Spinal cord (tissue), 10 donors: ENCODE results near the gene CD209. TPM values are rescaled to one million over a fixed set of nuclear protein-coding genes. Genes with fewer than 3 reads are reported as not detected.

Experiments
- DNase-seq, 6 donors: peaks; one replicate each; pipeline versions ENCODE4 v3.0.0 to v3.0.0-alpha.2; 2013 to 2015; ENCODE audit warnings: low spot score in 6 of 6, low read depth in 4 of 6
- H3K27ac ChIP-seq: one replicate; pipeline ENCODE4 v1.5.1; 2013; ENCODE audit warnings: low read depth, low read length, control low read depth
- H3K27me3 ChIP-seq: one replicate; pipeline ENCODE4 v1.6.1; 2013; ENCODE audit warnings: low read length; ENCODE audit not compliant: control insufficient read depth, insufficient read depth
- H3K36me3 ChIP-seq: one replicate; pipeline ENCODE4 v1.6.1; 2013; ENCODE audit warnings: low read length; ENCODE audit not compliant: control insufficient read depth, insufficient read depth
- H3K4me1 ChIP-seq: one replicate; pipeline ENCODE4 v1.6.1; 2013; ENCODE audit warnings: low read length; ENCODE audit not compliant: control insufficient read depth, insufficient read depth
- H3K4me3 ChIP-seq: one replicate; pipeline ENCODE4 v1.5.1; 2013; ENCODE audit warnings: low read depth, low read length, control low read depth
- H3K9me3 ChIP-seq: one replicate; pipeline ENCODE4 v1.6.1; 2013; ENCODE audit warnings: low read length; ENCODE audit not compliant: control insufficient read depth, insufficient read depth
- WGBS: methylation state at CpG from one replicate; pipeline ENCODE4 v1.1.5; 2013; ENCODE audit warnings: missing lambda C conversion rate; ENCODE audit not compliant: insufficient coverage; 5-methylcytosine and 5-hydroxymethylcytosine counted together
- polyA plus RNA-seq, 2 donors: library from polyadenylated mRNA; unstranded; fragments of 120-200 nt; gene quantifications; one replicate each; pipeline ENCODE4 v1.2.1, GENCODE V29; 2013; ENCODE audit not compliant: insufficient read length in 2 of 2
- total RNA-seq, 2 donors: library from RNA; depleted of rRNA in 1 of 2; stranded (reverse); fragments of 120-200 nt in 1 of 2; fragments of >200 nt in 1 of 2; gene quantifications; one replicate each; pipeline versions ENCODE4 v1.2.3 to v1.2.4, GENCODE V29; 2013 to 2014
- donor health status: healthy.

CD209 gene
- total and polyA plus RNA-seq, 4 donors, result 0.24 to 2.5 (median 1.4) TPM

DNA sequence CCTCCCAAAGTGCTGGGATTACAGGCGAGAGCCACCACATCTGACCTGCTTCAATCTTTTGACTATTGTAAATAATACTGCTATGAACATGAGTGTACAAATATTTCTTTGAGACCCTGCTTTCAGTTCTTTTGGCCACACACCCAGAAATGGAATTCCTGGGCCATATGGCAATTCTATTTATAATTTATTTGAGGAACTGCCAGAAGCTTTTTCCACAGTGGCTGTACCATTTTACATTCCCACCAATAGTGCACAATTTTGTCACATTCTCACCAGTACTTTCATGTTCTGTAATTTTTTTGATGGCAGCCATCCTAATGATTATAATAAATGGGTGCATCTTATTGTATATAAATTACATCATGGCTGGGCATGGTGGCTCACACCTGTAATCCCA lies 31.7 kb downstream of the CD209 start:
- no peak overlapping the region for H3K27ac ChIP-seq
- peak in 1 of 6 donors; percentile 44 for DNase-seq
- H3K27me3 ChIP-seq, result no peaks in the 10 kb centered on the region
- H3K4me1 ChIP-seq, result no peaks in the 10 kb centered on the region
- no peak overlapping the region for H3K4me3 ChIP-seq
- no peaks in the 10 kb centered on the region for H3K9me3 ChIP-seq
- H3K36me3 ChIP-seq, result no peaks in the 10 kb centered on the region
- WGBS, result no CpG with 5 or more reads among the region's 1 CpG

DNA sequence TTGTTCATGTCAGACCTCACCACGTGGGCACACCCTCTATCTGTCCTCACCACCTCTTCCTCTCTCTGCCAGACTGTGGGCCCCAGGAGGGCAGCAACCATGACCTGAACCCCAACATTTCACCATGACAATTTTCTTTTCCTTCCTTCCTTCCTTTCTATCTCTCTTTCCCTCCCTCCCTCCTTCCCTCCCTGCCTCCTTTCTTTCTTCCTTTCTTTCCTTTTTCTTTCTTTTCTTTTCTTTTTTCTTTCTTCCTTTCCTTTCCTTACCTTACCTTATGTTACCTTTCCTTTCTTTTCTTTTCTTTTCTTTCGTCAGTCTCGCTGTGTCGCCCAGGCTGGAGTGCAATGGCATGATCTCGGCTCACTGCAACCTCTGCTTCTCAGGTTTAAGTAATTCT lies 36.7 kb downstream of the CD209 start:
- Histone ChIP-seq H3K4me3 (no peak overlapping the region), H3K27ac (no peak overlapping the region), H3K27me3 (no peaks in the 10 kb centered on the region), H3K4me1 (no peaks in the 10 kb centered on the region), H3K9me3 (no peaks in the 10 kb centered on the region), H3K36me3 (no peaks in the 10 kb centered on the region)
- 86% methylated on average over 5 of the region's 5 CpGs for WGBS
- no peak for DNase-seq

DNA sequence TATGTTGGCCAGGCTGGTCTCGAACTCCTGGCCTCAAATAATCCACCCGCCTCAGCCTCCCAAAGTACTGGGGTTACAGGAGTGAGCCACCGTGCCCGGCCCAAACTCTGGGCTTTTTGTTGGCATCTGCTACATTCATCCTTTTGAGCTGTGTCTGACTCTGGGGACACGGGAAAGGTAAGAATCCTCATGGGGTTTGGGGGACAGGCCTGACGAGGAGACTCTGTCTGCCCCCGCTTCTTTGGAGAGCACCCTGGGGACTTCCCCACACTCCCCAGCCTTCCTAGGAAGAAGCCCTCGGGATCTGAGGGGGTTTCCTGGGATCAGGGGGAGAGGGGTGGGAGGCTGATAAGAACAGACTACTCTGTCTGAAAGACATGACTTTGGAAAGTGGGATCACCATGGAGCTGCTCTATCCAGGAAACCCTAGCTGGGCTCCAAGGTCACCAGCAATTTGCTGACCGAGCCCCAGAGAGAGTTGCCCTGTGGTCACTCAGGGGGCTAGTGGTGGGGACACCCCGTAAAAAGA lies 37.3 kb downstream of the CD209 start:
- H3K9me3 ChIP-seq, result no peaks in the 10 kb centered on the region
- WGBS, result 73% methylated on average over 6 of the region's 10 CpGs
- DNase-seq, result no peak
- H3K27ac ChIP-seq, result no peak overlapping the region
- no peaks in the 10 kb centered on the region for H3K36me3 ChIP-seq
- no peaks in the 10 kb centered on the region for H3K27me3 ChIP-seq
- H3K4me3 ChIP-seq, result no peak overlapping the region
- H3K4me1 ChIP-seq, result no peaks in the 10 kb centered on the region

DNA sequence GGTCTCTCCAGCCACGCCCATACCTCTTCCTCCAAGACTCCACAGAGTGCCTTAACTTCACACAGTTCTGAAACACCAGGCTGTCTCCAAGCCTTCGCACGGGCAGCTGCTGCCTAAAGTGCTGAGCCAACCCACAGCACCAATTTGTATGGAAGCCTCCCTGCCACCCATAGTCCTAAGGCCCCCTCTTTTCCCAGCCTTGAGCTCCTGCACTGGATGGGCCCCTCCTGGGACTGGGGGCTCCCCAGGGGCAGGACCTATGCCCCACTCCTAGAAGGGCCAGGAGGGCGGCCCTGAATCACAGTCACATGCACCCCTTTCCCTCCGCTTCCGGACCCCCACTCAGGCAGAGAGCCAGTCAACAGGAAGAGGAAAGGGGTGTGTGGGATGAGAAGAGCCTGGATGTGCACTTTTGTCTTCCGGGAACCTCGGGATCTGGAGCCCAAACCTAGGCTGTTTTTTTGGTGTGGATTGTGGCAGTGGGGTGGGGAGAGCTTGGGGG lies 40.3 kb downstream of the CD209 start:
- Histone ChIP-seq H3K27ac (no peak overlapping the region), H3K27me3 (no peaks in the 10 kb centered on the region), H3K36me3 (no peaks in the 10 kb centered on the region), H3K4me1 (no peaks in the 10 kb centered on the region), H3K4me3 (no peak overlapping the region), H3K9me3 (no peaks in the 10 kb centered on the region)
- WGBS, result 63% methylated on average over 4 of the region's 8 CpGs
- DNase-seq, result no peak

DNA sequence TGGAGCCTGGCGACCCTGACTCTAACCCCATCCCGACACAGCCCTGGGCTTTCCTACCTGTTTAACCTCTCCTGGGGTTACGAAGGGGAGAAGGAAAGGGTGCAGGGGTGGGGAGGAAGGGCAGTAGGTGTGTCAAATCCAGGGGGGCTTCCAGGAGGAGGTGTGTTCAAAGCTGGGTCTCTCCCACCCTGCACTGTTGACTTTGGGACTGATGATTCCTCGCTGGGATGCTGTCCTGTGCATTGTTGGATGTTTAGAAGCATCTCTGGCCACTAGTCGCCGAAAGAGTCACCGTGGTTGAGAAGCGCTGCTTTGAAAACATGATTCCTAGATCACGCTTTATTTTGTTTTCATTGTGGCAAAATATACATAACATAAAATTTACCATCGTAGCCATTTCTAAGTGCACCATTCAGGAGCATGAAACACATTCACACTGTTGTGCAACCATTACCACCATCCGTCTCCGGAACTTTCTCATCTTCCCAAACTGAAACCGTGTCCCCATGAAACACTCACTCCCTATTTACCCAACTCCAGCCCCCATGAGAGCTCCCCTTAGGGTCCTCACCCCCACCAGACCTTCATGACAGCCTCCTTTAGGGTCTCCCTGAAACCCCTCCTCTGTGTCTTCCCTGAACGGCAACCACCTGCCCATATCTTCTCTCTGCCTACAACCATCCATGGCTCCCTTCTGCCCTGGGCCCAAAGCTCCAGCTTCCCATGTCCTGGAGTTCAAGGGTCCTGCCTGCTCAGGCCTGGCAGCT lies 41.0 kb downstream of the CD209 start:
- Histone ChIP-seq H3K9me3 (no peaks in the 10 kb centered on the region), H3K36me3 (no peaks in the 10 kb centered on the region), H3K27me3 (no peaks in the 10 kb centered on the region), H3K4me3 (no peak overlapping the region), H3K4me1 (no peaks in the 10 kb centered on the region), H3K27ac (no peak overlapping the region)
- DNase-seq, result no peak
- WGBS, result 89% methylated on average over 11 of the region's 14 CpGs

DNA sequence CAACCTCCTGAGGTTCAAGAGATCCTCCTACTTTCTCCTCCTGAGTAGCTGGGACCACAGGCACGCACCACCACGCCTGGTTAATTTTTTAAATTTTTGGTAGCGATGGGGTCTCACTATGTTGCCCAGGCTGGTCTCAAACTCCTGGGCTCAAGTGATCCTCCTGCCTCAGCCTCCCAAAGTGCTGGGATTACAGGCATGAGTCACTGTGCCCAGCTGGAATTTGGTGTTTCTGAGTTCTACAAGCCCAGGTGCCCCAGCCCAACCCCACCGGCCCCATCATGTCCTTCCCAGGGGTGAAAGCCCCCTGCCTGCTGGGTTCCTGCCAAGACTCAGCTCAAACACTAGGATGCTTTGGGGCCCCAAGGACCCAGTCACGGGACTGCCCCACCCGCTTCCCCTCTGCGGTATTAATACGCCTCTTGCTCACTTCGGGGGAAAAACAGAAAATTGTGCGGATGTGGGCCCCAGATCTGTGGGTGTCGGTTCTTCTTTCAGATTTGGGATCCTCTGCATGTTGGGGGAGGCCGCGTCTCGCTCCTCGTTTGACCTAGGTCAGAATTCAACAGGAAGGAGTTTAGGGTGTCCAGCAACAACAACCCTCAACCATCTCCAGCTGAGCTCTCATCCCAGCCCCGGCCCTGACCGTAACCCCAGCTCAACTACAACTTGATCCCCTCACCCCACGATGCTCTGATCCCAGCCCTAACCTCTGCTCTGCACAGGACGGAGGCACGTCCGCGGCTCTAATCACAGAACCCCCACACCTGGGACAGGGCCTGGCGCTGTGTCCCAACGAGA lies 41.7 kb downstream of the CD209 start:
- no peak for DNase-seq
- H3K36me3 ChIP-seq, result no peaks in the 10 kb centered on the region
- H3K27me3 ChIP-seq, result no peaks in the 10 kb centered on the region
- no peak overlapping the region for H3K4me3 ChIP-seq
- WGBS, result 64% methylated on average over 18 of the region's 24 CpGs
- no peaks in the 10 kb centered on the region for H3K9me3 ChIP-seq
- H3K27ac ChIP-seq, result no peak overlapping the region
- no peaks in the 10 kb centered on the region for H3K4me1 ChIP-seq

DNA sequence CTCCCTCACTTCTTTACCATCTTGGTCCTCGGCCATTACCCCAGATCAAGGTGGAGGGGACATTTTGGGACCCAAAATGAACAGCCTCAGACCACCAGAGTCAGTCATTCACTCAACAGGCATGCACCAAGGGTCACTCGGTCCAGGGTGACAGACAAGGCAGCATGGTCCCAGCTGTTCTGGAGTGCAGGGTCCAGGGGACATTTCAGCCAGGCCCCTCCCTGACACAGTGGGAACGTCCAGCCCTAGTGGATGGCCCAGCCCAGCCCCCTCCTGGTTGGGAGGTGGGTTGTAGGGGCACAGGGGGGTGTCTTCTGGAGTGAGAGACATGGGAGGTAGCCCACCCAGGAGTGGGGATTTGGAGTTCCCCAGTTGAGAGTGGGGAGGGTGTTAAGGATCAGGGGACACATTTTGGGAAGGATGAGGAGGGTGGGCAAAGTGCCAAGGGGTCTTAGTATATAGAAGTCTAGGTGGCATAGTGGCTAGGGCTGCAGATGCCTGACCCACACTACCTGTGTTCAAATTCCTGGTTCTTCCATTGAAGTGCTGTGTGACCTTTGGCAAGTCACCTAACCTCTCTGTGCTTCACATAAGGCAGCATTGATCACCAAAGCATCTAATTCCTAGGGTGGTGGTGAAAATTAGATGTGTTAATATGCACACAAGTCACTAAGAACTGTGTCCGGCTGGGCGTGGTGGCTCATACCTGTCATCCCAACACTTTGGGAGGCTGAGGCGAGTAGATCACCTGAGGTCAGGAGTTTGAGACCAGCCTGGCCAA lies 42.9 kb downstream of the CD209 start:
- H3K4me3 ChIP-seq, result no peak overlapping the region
- H3K9me3 ChIP-seq, result no peaks in the 10 kb centered on the region
- peaks cover 1% of the 10 kb centered on the region for H3K27me3 ChIP-seq
- no peak for DNase-seq
- no peaks in the 10 kb centered on the region for H3K36me3 ChIP-seq
- no peak overlapping the region for H3K27ac ChIP-seq
- H3K4me1 ChIP-seq, result no peaks in the 10 kb centered on the region
- WGBS, result 78% methylated on average over 6 of the region's 6 CpGs

DNA sequence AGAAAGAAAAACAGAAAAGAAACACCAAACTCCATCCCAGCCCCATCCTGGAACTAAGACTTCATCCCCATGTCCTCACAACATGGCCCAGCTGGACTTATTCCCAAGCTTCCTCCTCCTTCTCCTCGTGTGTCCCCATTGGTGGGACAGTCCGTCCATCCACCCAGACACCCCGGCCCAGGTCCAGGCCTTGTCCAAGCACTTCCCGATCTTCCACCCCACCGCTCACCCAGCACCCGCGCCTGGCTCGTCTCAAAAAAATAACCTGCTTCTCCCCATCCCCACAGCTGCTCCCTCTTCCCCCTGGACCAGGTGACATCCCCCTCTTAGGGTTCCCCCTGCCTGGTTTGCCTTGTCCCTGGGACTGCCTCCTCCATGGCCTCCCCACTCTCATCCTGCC lies 44.0 kb downstream of the CD209 start:
- Histone ChIP-seq H3K27me3 (peaks cover 10% of the 10 kb centered on the region), H3K27ac (no peak overlapping the region), H3K36me3 (no peaks in the 10 kb centered on the region), H3K9me3 (no peaks in the 10 kb centered on the region), H3K4me3 (no peak overlapping the region), H3K4me1 (no peaks in the 10 kb centered on the region)
- 64% methylated on average over 8 of the region's 8 CpGs for WGBS
- DNase-seq, result no peak

DNA sequence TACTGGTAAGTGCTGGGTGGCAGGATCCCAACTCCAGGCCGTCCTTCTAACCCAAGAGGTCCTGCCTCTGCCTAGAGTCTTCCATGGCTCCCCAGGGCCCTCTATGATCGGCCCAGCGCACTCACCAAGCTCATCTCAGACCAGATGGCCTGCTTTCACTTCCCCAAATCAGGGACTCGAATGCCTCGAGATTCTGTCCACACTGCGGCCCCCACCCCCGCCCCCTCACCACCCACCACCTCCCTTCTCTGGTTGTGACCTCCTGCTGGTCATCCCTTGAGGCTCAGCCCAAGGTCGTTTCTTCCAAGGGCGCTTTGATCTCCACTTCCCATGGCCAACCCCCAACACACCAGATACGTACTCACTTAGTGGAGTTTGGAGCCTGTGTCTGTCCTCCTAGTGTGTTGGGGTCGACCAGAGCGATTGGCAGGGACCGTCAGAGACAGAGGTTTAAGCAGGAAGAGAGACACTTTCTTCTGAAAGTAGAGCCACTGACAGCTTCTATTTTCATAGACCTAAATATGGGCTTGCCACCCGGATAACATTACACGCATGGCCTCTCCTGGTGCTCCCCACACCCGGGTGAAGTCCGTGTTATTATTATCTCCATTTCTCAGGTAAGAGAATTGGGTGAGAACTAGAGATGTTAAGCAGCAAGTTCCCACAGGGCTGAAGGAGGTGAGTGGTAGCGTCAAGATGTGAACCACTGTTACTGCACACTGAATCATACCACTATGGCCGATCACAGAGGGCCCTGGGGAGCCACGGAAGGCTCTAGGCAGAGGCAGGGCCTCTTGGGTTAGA lies 45.5 kb downstream of the CD209 start, which contains the start of gene FCER2:
FCER2 (minus strand) TSS at position 478 of the 804 bp plus-strand sequence. CDS start 2,371 bp downstream, outside the sequence.
- H3K9me3 ChIP-seq, result no peaks in the 10 kb centered on the region
- H3K36me3 ChIP-seq, result no peaks in the 10 kb centered on the region
- H3K27me3 ChIP-seq, result peaks cover 16% of the 10 kb centered on the region
- 66% methylated on average over 13 of the region's 20 CpGs for WGBS
- H3K4me3 ChIP-seq, result no peak within 1 kb of the TSS
- H3K4me1 ChIP-seq, result no peaks in the 10 kb centered on the region
- DNase-seq, result no peak
- no peak within 1 kb of the TSS for H3K27ac ChIP-seq
